ENCODE results near the gene LGMN. TPM values are rescaled to one million over a fixed set of nuclear protein-coding genes. Genes with fewer than 3 reads are reported as not detected.

Gene LGMN
- total RNA-seq, 4 donors from 2014 or later, result 61.8 to 77.3 (median 72.6) TPM

DNA sequence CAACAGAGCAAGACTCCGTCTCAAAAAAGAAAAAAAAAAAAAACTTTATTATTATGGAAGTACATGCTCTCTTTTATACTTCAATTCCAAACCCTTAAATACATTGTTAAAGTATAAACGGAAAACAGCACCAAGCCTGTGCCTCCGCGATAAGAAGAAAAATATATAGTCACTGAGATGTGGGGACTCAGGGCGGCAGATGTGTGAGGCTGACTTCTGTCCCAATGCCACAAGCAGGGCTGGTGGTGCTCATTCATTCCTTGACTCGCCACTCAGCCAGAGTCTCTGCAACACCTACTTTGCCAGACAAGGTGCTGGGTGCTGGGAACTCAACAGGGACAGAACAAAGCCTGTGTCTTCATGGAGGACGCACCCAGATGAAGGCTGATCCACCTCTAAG lies 13.8 kb downstream of the LGMN start:
- Histone ChIP-seq H3K27ac (no peak overlapping the region), H3K4me3 (no peak overlapping the region), H3K36me3 (peaks cover 0 to 31% (median 5%) of the 10 kb centered on the region in 3 donors), H3K4me1 (no peaks in the 10 kb centered on the region), H3K9me3 (no peaks in the 10 kb centered on the region), H3K27me3 (no peaks in the 10 kb centered on the region)
- TF ChIP-seq, protein P1, sequence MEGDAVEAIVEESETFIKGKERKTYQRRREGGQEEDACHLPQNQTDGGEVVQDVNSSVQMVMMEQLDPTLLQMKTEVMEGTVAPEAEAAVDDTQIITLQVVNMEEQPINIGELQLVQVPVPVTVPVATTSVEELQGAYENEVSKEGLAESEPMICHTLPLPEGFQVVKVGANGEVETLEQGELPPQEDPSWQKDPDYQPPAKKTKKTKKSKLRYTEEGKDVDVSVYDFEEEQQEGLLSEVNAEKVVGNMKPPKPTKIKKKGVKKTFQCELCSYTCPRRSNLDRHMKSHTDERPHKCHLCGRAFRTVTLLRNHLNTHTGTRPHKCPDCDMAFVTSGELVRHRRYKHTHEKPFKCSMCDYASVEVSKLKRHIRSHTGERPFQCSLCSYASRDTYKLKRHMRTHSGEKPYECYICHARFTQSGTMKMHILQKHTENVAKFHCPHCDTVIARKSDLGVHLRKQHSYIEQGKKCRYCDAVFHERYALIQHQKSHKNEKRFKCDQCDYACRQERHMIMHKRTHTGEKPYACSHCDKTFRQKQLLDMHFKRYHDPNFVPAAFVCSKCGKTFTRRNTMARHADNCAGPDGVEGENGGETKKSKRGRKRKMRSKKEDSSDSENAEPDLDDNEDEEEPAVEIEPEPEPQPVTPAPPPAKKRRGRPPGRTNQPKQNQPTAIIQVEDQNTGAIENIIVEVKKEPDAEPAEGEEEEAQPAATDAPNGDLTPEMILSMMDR (IDR thresholded peaks at IDR 0.05), result no peak
- TF ChIP-seq POLR2A (IDR thresholded peaks at IDR 0.05), result no peak
- TF ChIP-seq EP300 (IDR thresholded peaks at IDR 0.05), result no peak
- no peak for DNase-seq (ENCODE audit: low spot score in 2 of 2)
- WGBS, 2 donors, result 88 to 96% methylated on average over 7 of the region's 7 CpGs

DNA sequence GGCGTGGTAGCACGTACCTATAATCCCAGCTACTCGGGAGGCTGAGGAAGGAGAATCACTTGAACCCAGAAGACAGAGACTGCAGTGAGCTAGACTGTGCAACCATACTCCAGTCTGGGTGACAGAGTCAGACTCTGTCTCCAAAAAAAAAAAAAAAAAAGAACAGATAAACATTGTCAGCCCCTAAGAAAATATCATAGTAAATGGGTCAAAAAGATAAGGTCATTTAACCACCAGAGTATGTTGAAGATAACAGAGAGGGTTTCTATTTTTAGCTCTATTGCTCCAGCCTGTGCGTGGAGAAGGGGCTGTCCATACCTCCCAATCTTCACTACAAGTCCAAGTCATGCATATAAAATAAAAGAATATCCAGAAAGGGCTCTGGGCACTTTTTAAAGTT lies 15.4 kb downstream of the LGMN start:
- H3K9me3 ChIP-seq, result no peaks in the 10 kb centered on the region
- H3K36me3 ChIP-seq, result peaks cover 0 to 30% (median 5%) of the 10 kb centered on the region in 3 donors
- DNase-seq (ENCODE audit: low spot score in 2 of 2), result no peak
- no peak overlapping the region for H3K27ac ChIP-seq
- no peak for TF ChIP-seq POLR2A (IDR thresholded peaks at IDR 0.05)
- TF ChIP-seq EP300 (IDR thresholded peaks at IDR 0.05), result no peak
- H3K4me1 ChIP-seq, result no peaks in the 10 kb centered on the region
- no peaks in the 10 kb centered on the region for H3K27me3 ChIP-seq
- no peak overlapping the region for H3K4me3 ChIP-seq
- WGBS, 2 donors, result 78 to 84% methylated on average over 4 of the region's 4 CpGs

DNA sequence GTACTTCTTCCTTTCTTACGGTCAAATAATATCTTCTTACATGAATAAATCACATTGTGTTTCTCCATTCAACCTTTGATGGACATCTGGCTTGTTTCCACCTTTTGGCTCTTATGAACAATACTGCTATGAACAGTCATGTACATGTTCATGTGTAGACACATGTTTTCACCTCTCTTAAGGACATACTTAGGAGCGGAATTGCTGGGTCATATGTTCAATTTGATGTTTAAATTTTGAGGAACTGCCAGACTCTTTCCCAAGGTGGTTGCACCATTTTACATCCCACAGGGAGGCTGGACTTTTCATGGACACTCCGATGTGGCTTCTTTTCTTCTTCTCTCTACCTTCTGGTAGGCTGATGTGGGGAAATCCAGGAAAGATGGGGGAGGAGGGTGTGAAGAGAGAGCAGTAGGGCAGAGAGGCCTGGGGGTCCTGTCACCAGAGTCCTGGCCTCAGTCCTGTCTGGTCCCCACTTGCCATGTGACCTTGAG lies 16.8 kb downstream of the LGMN start:
- TF ChIP-seq POLR2A (IDR thresholded peaks at IDR 0.05), result no peak
- no peak for TF ChIP-seq EP300 (IDR thresholded peaks at IDR 0.05)
- no peak for DNase-seq (ENCODE audit: low spot score in 2 of 2)
- H3K9me3 ChIP-seq, result no peaks in the 10 kb centered on the region
- 95 to 98% methylated on average over 3 of the region's 3 CpGs for WGBS, 2 donors
- H3K4me1 ChIP-seq, result peaks cover 0 to 2% (median under 1%) of the 10 kb centered on the region in 4 donors
- no peak overlapping the region for H3K27ac ChIP-seq
- no peaks in the 10 kb centered on the region for H3K27me3 ChIP-seq
- peaks cover 0 to 37% (median 5%) of the 10 kb centered on the region in 3 donors for H3K36me3 ChIP-seq
- no peak overlapping the region for H3K4me3 ChIP-seq

DNA sequence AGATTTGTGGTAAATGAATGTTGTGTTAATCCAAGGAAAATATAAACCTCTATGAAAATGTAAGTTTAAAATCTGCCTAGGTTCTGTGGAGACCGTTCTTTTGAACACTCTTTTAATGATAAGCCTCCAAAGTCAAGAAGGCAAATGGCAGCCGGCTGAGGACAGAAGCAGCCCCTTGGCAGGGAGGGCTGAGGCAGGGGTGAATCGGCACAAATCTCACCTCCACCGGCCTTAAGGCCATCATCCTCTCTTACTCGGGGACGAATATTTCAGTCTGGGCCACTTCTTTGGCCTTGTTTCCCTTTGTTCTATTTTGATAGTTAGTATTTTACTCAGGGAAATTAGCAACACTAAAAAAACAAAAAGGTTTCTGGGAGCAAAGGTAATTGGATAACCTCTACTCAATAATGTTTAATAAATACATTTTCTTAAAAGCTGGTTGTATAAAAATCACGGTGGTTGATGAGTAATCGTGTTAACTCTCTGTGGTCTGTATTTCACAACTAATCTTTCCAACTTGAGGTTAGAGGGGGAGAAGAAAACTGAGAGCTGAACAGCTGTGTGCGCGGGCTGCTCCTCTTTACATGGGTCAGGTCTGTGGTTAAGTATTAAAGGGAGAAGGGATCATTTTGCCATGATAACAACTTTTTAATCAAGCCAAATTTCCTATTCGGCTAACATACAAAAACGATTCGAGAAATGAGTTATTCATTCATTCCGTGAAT lies 18.6 kb downstream of the LGMN start:
- H3K4me3 ChIP-seq, result no peak overlapping the region
- DNase-seq (ENCODE audit: low spot score in 2 of 2), result no peak
- TF ChIP-seq, protein P1 (IDR thresholded peaks at IDR 0.05), result no peak
- no peak for TF ChIP-seq POLR2A (IDR thresholded peaks at IDR 0.05)
- no peak for TF ChIP-seq EP300 (IDR thresholded peaks at IDR 0.05)
- H3K4me1 ChIP-seq, result peaks cover 0 to 6% (median 2%) of the 10 kb centered on the region in 4 donors
- WGBS, 2 donors, result 67 to 74% methylated on average over 14 of the region's 14 CpGs
- peaks cover 0 to 40% (median 5%) of the 10 kb centered on the region in 3 donors for H3K36me3 ChIP-seq
- H3K27me3 ChIP-seq, result no peaks in the 10 kb centered on the region
- no peaks in the 10 kb centered on the region for H3K9me3 ChIP-seq
- no peak overlapping the region for H3K27ac ChIP-seq

DNA sequence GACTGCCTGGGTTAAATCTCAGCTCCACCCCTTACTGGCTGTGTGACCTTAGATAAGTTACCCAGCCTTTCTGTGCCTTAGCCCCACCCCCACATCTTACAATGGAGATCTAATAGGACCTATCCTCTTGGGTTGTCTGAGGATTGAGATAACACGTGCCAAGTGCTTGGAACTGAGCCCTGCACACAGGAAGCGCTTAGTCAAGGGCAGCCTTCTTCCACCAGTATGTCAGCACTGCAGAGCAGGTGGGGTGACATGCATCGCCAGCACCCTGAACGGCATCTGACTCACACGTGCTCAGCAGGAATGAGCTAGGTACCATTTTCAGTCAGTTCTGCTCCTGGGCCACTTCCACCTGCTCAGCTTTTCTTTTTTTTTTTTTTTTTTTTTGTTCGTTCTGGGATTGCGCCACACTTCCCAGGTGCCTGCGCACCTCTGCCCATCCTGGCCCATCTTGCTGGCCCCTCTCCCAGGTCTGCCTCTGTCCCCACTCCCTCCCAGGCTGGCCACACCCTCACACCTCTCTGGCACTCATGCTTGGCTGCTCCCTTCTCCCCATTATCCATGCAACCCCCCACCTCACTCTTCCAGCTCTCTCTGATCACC lies 19.6 kb downstream of the LGMN start:
- 80 to 87% methylated on average over 8 of the region's 8 CpGs for WGBS, 2 donors
- H3K4me1 ChIP-seq, result peaks cover 0 to 6% (median 2%) of the 10 kb centered on the region in 4 donors
- no peak overlapping the region for H3K4me3 ChIP-seq
- H3K27me3 ChIP-seq, result no peaks in the 10 kb centered on the region
- no peaks in the 10 kb centered on the region for H3K9me3 ChIP-seq
- TF ChIP-seq, protein P1 (IDR thresholded peaks at IDR 0.05), result no peak
- TF ChIP-seq POLR2A (IDR thresholded peaks at IDR 0.05) (no peak), EP300 (IDR thresholded peaks at IDR 0.05) (no peak)
- H3K36me3 ChIP-seq, result peaks cover 0 to 42% (median 5%) of the 10 kb centered on the region in 3 donors
- no peak for DNase-seq (ENCODE audit: low spot score in 2 of 2)
- H3K27ac ChIP-seq, result no peak overlapping the region

DNA sequence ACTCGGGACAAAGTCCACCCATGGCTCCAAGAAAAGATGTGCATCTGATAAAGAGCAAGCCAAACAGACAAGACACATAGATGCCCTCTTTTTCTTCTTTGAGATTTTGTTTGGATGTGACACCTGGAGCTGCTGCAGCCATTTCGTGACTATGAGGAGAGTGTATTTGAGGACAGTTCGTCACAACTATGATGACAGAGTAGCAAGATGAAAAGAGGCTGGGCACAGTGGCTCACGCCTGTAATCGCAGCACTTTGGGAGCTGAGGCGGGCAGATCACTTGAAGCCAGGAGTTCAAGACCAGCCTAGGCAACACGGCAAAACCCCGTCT lies 21.5 kb downstream of the LGMN start:
- H3K4me3 ChIP-seq, result no peak overlapping the region
- peaks cover 0 to 6% (median 2%) of the 10 kb centered on the region in 4 donors for H3K4me1 ChIP-seq
- peak overlapping the region in 2 of 4 donors; percentile 44 to 64 for H3K27ac ChIP-seq
- H3K36me3 ChIP-seq, result peaks cover 0 to 28% (median 3%) of the 10 kb centered on the region in 3 donors
- TF ChIP-seq POLR2A (IDR thresholded peaks at IDR 0.05), result no peak
- TF ChIP-seq, protein P1 (IDR thresholded peaks at IDR 0.05), result no peak
- no peak for TF ChIP-seq EP300 (IDR thresholded peaks at IDR 0.05)
- no peak for DNase-seq (ENCODE audit: low spot score in 2 of 2)
- H3K27me3 ChIP-seq, result no peaks in the 10 kb centered on the region
- H3K9me3 ChIP-seq, result no peaks in the 10 kb centered on the region
- WGBS, 2 donors, result 82 to 89% methylated on average over 8 of the region's 8 CpGs

Measured in tibial nerve (tissue), 4 donors.